Vagina (tissue), 2 donors: ENCODE results near the gene KIF19. TPM values are rescaled to one million over a fixed set of nuclear protein-coding genes. Genes with fewer than 3 reads are reported as not detected.

ENCODE experiments used
- DNase-seq, 2 donors: peaks; one replicate each; pipeline ENCODE4 v3.0.0-alpha.2; 2017; ENCODE audit errors: extremely low spot score in 2 of 2
- H3K27ac ChIP-seq: fragments of 200-600 bp; sonication (generic); one replicate; pipeline ENCODE4 v1.5.1; 2019
- H3K27me3 ChIP-seq: fragments of 200-600 bp; sonication (generic); one replicate; pipeline ENCODE4 v1.5.1; 2019
- H3K36me3 ChIP-seq, 2 donors: fragments of 200-600 bp; sonication (generic); one replicate each; pipeline ENCODE4 v1.5.1; 2017 to 2019
- H3K4me1 ChIP-seq: fragments of 200-600 bp; sonication (generic); one replicate; pipeline ENCODE4 v1.5.1; 2019
- H3K4me3 ChIP-seq, 2 donors: fragments of 200-600 bp; sonication (generic); 1 replicate in 1 of 2; 2 replicates in 1 of 2; pipeline ENCODE4 v1.5.1; 2016 to 2019
- H3K9me3 ChIP-seq: fragments of 200-600 bp; sonication (generic); one replicate; pipeline ENCODE4 v1.5.1; 2019
- CTCF ChIP-seq, 3 experiments: fragments of 450-650 bp in 2 of 3; fragments of 200-600 bp in 1 of 3; sonication (generic) in 1 of 3; IDR thresholded peaks; one replicate each; pipeline ENCODE4 v1.5.1; 2017 to 2019; ENCODE audit warnings: antibody characterized with exemption in 3 of 3, mild to moderate bottlenecking in 2 of 3, moderate library complexity in 2 of 3
- POLR2A ChIP-seq, 2 donors: fragments of 450-650 bp; IDR thresholded peaks; one replicate each; pipeline ENCODE4 v1.6.1; 2017; ENCODE audit warnings: antibody characterized with exemption in 2 of 2, mild to moderate bottlenecking in 2 of 2, moderate library complexity in 2 of 2
- POLR2AphosphoS5 ChIP-seq, 2 donors: sonication (generic); formaldehyde crosslinking; IDR thresholded peaks; one replicate each; pipeline ENCODE4 v1.9.0; 2017; ENCODE audit warnings: antibody characterized with exemption in 2 of 2, mild to moderate bottlenecking in 2 of 2, low read depth in 1 of 2; ENCODE audit not compliant: insufficient read depth in 1 of 2
- intact Hi-C: fragments of 100-400 bp; cut with DNase I; formaldehyde crosslinking; loops from one replicate; pipeline ENCODE4 v1.15.1; 2023
- total RNA-seq: library from RNA; depleted of rRNA; stranded (reverse); fragments of >200 nt; gene quantifications from one replicate; pipeline ENCODE4 v1.2.3, GENCODE V29; 2016

KIF19 gene
- total RNA-seq, 1 donor from 2014 or later: 5.6 TPM

- no peaks in the 10 kb centered on the region for H3K9me3 ChIP-seq
- no peak for DNase-seq
- H3K4me3 ChIP-seq: no peak overlapping the region
- intact Hi-C loops: loop anchor here (5.0 to 10.0 kb wide), 2 partner anchors 58 to 151 kb away; partner anchors contain the start of gene TTYH2
- H3K4me1 ChIP-seq: peaks cover 13% of the 10 kb centered on the region
- no peak overlapping the region for H3K27ac ChIP-seq
- H3K36me3 ChIP-seq: no peaks in the 10 kb centered on the region
- TF ChIP-seq POLR2AphosphoS5 (IDR thresholded peaks at IDR 0.05; ENCODE audit: insufficient read depth in 1 of 2, low read depth in 1 of 2) (no peak), CTCF (IDR thresholded peaks at IDR 0.05) (no peak), POLR2A (IDR thresholded peaks at IDR 0.05) (no peak)
- H3K27me3 ChIP-seq: no peaks in the 10 kb centered on the region
These were observed 36.9 kb downstream of the KIF19 start for GRCh38 chr17:74362810-74363498.

- H3K9me3 ChIP-seq: no peaks in the 10 kb centered on the region
- intact Hi-C loops: loop anchor here (10.0 kb wide), 1 partner anchor 62 kb away; no protein-coding TSS in a partner anchor
- H3K4me3 ChIP-seq: no peak within 1 kb of the TSS
- DNase-seq: no peak
- H3K36me3 ChIP-seq: no peaks in the 10 kb centered on the region
- H3K27ac ChIP-seq: no peak within 1 kb of the TSS
- peaks cover under 1% of the 10 kb centered on the region for H3K4me1 ChIP-seq
- no peaks in the 10 kb centered on the region for H3K27me3 ChIP-seq
- TF ChIP-seq CTCF (IDR thresholded peaks at IDR 0.05): no peak
- no peak for TF ChIP-seq POLR2A (IDR thresholded peaks at IDR 0.05)
These were observed 41.2 kb downstream of the KIF19 start, which contains the start of gene GPR142 for GRCh38 chr17:74367206-74367605. Gene GPR142 (plus strand): TSS chr17:74367506. CDS start chr17:74369541, 2,035 bp downstream.

- intact Hi-C loops: loop anchor here (10.0 kb wide), 1 partner anchor 64 kb away; no protein-coding TSS in a partner anchor
- H3K9me3 ChIP-seq: no peaks in the 10 kb centered on the region
- H3K27ac ChIP-seq: no peak overlapping the region
- H3K4me3 ChIP-seq: no peak overlapping the region
- no peaks in the 10 kb centered on the region for H3K36me3 ChIP-seq
- no peaks in the 10 kb centered on the region for H3K4me1 ChIP-seq
- H3K27me3 ChIP-seq: no peaks in the 10 kb centered on the region
- TF ChIP-seq CTCF (IDR thresholded peaks at IDR 0.05) (peak; percentile 77 to 93 (median 78)), POLR2AphosphoS5 (IDR thresholded peaks at IDR 0.05; ENCODE audit: insufficient read depth in 1 of 2, low read depth in 1 of 2) (no peak), POLR2A (IDR thresholded peaks at IDR 0.05) (no peak)
- DNase-seq: no peak
These were observed 42.5 kb downstream of the KIF19 start for GRCh38 chr17:74368341-74369081.

- Histone ChIP-seq H3K36me3 (no peaks in the 10 kb centered on the region), H3K9me3 (no peaks in the 10 kb centered on the region), H3K27ac (no peak overlapping the region), H3K4me1 (no peaks in the 10 kb centered on the region), H3K4me3 (no peak overlapping the region), H3K27me3 (no peaks in the 10 kb centered on the region)
- no peak for DNase-seq
- no peak for TF ChIP-seq CTCF (IDR thresholded peaks at IDR 0.05)
- TF ChIP-seq POLR2AphosphoS5 (IDR thresholded peaks at IDR 0.05; ENCODE audit: insufficient read depth in 1 of 2, low read depth in 1 of 2): no peak
- intact Hi-C loops: loop anchor here (10.0 kb wide), 1 partner anchor 64 kb away; no protein-coding TSS in a partner anchor
These were observed 43.2 kb downstream of the KIF19 start for GRCh38 chr17:74369221-74369620.
